ENCODE results near the gene WNT3.

The WNT3 gene

GRCh38 chr17:46730679-46731078, 87.8 kb downstream of the WNT3 start:
- DNase-seq (ENCODE audit: low spot score), result no peak

- no peak for DNase-seq (ENCODE audit: low spot score)
Observed at GRCh38 chr17:46730026-46730425, 88.5 kb downstream of the WNT3 start.

GRCh38 chr17:46727572-46728348, 90.7 kb downstream of the WNT3 start:
- DNase-seq (ENCODE audit: low spot score), result peak; percentile 92

- DNase-seq (ENCODE audit: low spot score), result peak; percentile 87
Observed at GRCh38 chr17:46726206-46726605, 92.3 kb downstream of the WNT3 start.

GRCh38 chr17:46722662-46723285, 95.7 kb downstream of the WNT3 start:
- DNase-seq (ENCODE audit: low spot score), result peak; percentile 82

- no peak for DNase-seq (ENCODE audit: low spot score)
Observed at GRCh38 chr17:46720408-46720807, 98.1 kb downstream of the WNT3 start.

GRCh38 chr17:46719891-46720290, 98.6 kb downstream of the WNT3 start:
- DNase-seq (ENCODE audit: low spot score), result no peak

GRCh38 chr17:46717999-46718398, 100.5 kb downstream of the WNT3 start:
- no peak for DNase-seq (ENCODE audit: low spot score)
